GM18861 (cell line): ENCODE data around the gene PIK3CA.
"Not testable (repeated sequence)": the region's sequence is repeated elsewhere in the genome, so short reads cannot be mapped to it uniquely, and the experiment has no call there.

ENCODE experiments used
- ATAC-seq: cut with Tn5 transposase; IDR thresholded peaks from one replicate; pipeline ENCODE4 v1.9.1; 2021; ENCODE audit not compliant: unreplicated experiment

Gene PIK3CA

DNA sequence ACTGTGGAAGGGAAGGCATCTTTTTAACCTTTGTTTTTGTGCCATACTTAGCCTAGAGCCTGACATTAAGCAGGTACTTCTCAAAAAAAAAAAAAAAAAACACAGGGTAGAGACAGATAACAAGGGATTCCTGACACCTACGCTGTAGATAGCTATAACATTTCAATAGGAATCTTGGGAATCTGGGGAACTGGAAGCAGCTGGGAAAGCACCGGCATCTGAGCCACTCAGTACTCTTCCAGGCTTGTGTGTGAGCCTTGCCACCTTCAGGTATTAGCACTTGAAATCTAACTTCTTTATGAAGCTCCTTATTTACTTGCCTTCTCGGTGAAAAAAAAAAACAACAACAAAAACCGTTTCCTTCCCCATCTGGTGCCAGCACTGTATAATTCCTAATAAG lies 46.8 kb downstream of the PIK3CA start:
- ATAC-seq, result no peak

DNA sequence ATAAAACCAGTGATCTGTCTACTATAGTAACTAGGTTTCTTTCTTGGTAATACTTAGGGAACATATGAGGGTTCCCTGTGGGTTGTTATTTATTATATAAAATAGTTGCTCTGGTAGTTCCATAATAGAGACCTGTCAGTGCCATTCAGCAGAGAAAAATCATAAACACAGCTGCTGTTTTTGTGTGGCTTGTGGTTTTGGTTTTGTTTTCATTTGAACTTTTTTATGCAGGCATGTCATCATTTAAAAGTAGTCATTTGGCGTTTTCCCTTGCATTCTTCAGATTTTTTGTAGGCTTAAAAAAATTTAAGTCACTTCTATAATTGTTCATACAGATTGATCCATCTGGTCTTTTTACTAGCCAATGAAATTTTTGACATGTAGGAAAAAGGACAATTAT lies 47.9 kb downstream of the PIK3CA start:
- ATAC-seq, result peak; percentile 77

DNA sequence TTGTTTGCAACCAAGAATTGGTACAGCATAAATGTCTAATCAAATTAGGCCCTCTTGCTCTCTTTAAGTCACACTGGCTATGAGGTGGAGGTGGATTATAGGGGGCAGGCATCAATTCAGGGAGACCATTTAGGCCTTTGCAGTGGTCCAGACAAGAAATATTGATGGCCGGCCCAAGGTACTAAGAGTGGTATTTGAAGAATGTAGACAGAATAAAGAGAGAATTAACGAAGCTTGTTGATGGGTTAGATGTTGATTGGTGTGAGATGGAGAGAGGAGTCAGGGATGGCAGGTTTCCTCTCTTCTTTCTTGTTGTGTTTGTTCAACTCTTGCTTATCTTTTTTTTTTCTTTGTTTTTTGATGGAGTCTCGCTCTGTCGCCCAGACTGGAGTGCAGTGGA lies 48.5 kb downstream of the PIK3CA start:
- ATAC-seq, result no peak

DNA sequence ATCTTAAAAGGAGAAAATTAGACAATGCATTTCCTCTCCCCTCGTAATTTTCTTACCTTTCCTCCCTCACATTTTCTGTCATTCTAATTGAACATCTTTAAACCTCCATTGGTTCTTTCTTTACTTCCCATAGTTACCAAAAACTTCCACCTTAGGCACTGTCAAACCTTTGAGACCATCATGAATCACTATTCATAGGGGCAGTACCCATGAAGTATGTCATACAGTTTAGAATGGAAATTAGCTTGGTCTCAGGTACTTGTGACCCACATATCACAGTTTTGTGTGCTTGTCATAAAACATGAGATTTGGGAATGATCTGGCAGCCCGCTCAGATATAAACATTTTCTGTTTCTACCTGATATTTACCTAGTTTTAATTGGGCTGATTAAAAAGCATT lies 52.6 kb downstream of the PIK3CA start:
- no peak for ATAC-seq

DNA sequence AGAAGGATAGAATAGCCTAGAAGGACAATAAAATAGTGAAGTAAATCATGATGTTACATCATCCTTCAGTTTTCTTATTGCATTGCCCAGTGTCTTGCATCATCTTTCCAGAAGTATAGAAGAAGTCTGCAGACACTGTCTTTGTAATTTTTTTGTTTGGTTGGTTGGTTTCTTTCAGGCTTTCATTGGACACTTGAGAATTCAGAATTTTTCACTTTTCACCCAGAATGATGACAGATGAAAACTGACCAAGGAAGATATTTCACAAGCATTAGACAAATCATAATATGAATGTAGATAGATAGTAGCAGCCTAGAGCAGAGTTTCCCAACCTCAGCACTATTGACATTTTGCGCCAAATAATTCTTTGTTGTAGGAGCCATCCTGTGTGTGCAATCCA lies 67.4 kb downstream of the PIK3CA start:
- not testable (repeated sequence) for ATAC-seq

DNA sequence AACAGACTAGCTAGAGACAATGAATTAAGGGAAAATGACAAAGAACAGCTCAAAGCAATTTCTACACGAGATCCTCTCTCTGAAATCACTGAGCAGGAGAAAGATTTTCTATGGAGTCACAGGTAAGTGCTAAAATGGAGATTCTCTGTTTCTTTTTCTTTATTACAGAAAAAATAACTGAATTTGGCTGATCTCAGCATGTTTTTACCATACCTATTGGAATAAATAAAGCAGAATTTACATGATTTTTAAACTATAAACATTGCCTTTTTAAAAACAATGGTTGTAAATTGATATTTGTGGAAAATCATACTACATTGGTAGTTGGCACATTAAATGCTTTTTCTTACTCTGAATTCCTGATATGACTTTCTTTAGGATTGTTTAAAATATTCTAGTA lies 70.1 kb downstream of the PIK3CA start:
- ATAC-seq, result not testable (repeated sequence)

DNA sequence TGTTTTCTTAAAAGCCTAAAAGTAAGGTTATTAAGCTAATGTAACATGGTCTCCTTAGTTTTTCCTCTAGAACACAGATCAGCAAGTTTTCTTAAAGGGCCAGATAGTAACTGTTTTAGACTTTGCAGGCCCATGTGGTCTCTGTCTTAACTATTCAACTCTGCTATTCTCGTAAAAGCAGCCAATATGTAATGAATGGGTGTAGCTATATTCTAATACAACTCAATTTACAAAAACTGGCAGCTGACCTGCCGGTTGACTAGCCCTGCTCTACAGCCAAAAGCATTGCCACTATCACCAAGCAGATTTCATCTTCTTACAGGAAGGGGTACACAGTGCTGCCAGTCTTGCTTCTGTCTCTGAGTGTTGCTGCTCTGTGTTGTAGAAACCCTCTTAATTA lies 75.4 kb downstream of the PIK3CA start:
- no peak for ATAC-seq

DNA sequence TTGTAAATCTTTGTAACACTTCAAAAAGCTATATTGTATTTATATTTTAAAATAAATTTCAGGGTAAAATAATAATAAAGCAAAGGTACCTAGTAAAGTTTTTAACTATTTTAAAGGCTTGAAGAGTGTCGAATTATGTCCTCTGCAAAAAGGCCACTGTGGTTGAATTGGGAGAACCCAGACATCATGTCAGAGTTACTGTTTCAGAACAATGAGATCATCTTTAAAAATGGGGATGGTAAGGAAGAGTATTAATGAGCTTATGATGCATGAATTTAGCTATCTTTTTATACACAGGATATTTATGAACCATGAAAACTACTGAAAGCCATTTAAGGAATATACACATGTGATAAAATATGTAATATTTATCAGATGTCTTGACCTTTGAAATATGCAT lies 76.4 kb downstream of the PIK3CA start:
- ATAC-seq, result no peak

DNA sequence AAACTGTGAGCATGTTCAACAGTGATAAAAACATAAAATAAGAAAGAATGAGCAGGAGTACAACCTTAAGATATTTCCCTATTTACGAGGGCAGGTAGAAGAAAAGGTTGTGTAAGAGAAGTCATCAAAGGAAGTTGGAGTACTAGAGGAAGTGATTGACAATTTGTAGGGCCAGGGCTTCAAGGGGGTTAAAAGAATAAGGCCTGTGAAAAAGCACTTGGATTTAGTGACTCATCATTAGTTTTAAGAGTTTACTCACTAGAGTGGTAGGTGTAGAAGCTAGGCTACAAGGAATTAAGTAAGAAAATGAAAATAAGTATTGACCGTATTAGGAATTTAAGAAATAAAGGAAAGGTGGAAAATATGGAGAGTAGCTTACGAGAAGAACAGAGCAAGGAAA lies 79.2 kb downstream of the PIK3CA start:
- no peak for ATAC-seq

DNA sequence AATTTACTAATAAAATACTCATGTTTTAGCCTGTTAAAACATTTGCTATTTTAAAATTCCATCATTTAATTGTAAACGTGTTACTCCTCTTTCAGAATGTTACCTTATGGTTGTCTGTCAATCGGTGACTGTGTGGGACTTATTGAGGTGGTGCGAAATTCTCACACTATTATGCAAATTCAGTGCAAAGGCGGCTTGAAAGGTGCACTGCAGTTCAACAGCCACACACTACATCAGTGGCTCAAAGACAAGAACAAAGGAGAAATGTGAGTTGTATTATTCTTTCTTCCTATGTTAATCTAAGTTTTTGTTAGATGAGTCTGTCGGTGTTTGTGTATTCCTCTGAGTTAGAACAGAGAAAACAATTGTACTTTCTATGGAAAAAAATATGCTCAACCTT lies 81.0 kb downstream of the PIK3CA start:
- no peak for ATAC-seq

DNA sequence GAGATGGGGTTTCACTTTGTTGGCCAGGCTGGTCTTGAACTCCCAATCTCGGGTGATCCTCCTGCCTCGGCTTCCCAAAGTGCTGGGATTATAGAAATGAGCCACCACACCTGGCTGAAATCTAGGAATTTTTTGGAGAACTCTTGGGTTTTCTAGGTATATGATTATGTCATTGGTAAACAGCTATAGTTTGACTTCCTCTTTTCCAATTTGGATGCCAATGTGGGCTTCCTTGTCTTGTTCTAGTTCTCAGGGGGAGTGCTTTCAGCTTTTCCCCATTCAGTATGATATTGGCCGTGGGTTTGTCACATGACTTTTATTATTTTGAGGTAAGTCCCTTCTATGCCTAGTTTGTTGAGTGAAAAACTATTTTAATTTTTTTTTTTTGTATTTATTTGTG lies 84.9 kb downstream of the PIK3CA start:
- ATAC-seq, result no peak

DNA sequence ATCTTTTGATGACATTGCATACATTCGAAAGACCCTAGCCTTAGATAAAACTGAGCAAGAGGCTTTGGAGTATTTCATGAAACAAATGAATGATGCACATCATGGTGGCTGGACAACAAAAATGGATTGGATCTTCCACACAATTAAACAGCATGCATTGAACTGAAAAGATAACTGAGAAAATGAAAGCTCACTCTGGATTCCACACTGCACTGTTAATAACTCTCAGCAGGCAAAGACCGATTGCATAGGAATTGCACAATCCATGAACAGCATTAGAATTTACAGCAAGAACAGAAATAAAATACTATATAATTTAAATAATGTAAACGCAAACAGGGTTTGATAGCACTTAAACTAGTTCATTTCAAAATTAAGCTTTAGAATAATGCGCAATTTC lies 86.0 kb downstream of the PIK3CA start:
- ATAC-seq, result no peak

DNA sequence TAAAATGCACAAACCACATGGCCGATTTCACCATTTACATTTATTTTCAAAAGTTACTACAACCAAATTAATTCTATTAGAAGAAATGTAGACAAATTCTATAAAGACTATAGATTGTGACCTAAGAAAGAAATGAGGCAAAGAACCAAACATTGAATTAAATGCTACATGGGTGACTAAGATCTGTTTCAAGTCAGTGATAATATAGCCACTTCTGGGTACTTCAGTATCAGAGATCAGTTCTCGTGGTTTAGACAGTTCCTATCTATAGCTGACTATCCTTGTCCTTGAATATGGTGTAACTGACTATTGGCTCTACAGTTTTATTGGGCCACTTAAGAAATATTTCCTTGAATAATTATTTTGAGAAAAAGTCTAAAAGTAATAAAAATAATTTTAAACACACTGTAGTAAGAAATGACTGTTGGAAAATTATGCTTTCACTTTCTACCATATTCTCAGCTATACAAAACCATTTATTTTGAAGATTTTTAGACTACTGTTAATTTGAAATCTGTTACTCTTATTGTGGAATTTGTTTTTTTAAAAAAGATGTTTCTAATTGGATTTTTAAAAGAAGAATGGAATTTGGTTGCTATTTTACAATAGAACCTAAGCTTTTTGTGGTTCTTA lies 88.6 kb downstream of the PIK3CA start:
- peak; percentile 73 for ATAC-seq

DNA sequence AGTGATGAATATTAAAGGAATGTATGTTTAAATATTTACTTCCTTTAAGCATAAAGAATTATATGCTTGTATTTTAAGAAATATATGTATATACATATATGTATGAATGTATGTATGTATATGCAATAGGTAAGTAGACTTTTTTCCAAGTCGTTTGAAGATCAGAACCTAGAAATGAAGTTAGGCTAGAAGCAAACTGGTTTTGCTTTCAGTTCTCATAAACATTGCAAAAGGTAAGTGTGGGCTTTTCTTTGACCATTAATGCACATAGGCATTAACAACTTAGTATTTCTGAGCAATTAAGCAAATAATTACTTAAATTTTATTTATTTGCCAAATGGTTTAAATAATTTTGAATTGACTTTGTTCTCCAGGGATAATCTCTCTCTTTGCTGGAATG lies 92.1 kb downstream of the PIK3CA start:
- ATAC-seq, result not testable (repeated sequence)

DNA sequence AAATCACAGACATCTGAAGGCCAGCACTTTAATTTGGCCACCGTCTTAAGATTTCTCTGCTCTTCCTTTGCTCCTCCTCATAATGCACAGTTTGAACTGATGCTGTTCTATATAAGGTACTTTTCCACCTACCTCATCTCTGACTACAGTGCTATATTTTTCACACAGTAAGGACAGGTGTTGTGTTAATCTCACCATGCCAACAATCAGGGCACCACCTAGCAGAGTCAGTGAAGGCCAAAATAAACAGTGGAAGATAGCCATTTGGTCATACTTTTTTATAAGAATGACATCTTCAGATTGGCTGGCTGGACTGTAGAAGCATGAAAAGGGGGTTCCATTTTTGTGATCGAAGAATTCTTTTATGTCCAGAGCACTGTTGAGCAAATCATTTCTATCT lies 94.7 kb downstream of the PIK3CA start:
- ATAC-seq, result not testable (repeated sequence)

DNA sequence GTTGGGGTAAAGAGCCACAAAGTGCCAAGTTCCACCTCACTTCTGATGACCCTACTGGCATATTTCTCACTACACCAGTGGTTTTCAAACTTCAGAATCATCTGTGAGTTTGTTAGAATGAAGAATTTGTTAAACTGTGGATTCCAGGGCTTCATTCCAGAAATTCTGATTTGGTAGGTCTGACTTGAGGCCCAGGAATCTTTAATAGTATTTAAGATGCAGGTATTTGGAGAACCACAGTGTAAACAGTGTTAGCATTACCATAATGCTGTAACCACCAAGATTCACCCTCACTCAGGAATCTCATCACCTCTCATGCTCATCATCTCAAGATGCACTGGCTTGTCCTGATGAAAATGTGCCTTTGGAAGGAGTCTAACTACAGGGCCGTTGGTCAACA lies 96.7 kb downstream of the PIK3CA start:
- no peak for ATAC-seq

DNA sequence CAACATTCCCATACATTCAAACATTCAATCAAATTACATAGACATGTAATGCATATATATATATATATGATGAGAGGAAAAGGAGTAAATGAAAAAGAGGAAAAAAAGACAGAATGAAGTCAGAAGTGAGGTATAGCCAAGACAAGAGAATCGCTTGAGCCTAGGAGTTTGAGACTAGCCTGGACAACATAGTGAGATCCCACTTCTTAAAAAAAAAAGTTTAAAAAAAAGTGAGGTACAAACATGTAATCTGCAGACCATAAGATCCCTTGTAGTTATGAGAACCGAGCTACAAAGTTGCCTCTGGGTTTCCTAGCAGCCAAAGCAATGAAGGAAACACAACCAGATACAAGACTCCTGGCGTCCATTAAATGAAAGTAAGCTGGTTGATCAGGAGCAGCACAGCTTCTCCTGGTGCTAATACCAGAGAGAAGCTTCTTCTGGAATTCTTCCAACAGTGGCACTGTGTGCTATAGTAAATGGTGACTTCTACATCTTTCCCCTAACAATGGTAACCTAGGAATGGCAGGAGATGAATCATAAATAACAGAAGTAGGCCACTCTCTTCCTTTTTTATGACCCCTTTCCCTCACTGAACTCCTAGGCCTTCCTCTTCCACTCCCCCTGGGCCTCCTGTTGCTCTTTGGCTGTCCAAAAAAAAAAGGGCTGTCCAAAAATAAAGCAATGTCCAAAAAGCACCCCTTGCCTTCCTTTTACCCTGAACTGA lies 99.3 kb downstream of the PIK3CA start:
- no peak for ATAC-seq

DNA sequence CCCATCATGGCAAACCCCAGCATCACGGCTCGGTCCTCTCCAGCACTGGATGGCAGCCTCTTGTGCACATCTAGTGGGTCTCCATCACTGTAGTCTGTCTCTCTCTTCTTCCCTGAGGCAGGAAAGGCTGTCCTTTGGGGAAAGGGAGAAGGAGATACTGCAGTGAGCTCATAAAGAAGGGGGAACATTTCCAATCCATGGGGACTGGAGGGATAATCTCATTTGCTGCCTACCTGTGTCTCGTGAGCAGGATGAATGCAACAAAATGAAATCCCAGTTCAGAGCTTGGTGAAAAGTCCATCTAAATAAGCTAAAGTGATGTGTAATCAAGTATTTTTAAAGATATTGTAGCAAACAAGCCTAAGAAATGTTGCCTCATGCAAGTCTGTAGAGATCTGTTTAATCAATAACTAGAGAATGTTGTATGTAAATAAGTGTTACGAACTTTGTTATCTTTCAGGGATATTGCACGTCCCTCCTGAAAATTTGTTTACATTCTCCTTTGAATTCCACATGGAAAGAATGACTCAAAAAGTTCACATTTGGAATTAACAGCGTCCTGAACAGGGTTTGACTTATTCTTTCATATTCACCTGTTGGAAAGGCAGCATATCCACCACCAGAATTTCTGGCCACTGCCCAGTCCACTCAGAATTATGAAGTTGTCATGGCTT lies 102.8 kb downstream of the PIK3CA start, which contains the start of gene KCNMB3:
TSS of gene KCNMB3 (minus strand) at position 312 of the 674 bp plus-strand sequence. CDS start at position 188, 124 bp downstream.
- no peak for ATAC-seq

DNA sequence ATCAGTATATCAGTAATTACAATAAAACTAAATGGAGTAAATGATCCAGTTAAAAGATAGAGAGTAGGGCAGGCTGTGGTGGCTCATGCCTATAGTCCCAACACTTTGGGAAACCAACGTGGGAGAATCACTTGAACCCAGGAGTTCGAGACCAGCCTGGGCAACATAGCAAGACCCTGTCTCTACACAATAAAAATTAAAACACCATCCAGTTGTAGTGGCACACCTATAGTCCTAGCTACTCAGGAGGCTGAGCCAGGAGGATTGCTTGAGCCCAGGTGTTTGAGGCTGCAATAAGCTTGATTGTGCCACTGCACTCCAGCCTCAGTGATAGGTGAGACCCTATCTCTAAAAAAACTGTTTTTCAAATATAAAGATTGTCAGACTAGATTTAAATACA lies 108.7 kb downstream of the PIK3CA start:
- no peak for ATAC-seq

DNA sequence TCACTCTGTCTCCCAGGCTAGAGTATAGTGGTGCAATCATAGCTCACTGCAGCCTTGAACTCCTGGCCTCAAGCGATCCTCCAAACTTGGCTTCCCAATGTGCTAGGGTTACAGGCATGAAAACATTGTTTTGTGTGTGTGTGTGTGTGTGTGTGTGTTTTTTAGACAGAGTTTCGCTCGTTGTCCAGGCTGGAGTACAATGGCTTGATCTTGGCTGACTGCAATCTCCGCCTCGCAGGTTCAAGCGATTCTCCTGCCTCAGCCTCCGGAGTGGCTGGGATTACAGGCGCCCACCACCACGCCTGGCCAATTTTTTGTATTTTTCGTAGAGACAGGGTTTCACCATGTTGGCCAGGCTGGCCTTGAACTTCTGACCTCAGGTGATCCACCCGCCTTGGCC lies 109.6 kb downstream of the PIK3CA start:
- ATAC-seq, result not testable (repeated sequence)

DNA sequence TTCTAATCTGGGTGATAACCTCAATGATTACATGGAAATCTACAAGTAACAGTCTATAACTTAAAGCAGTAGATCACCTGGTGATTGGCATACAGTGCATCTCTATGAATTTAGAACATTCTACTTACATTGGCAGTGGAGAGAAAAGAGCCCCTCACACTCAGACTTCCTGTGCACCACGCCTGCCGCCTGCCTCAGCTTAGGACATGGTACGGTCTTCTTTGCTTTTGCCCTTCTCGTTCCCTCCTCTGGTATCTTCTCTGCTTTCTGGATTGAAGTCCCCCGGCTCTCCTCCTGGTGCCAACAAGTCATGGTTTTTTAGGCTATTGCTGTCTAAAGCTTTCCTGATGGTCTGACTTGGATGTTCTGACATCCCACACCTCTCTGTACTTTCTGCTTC lies 110.7 kb downstream of the PIK3CA start:
- ATAC-seq, result no peak
